K562 (cell line): Measurements from ENCODE around the gene IRF2. TPM values are rescaled to one million over a fixed set of nuclear protein-coding genes. Genes with fewer than 3 reads are reported as not detected.

ENCODE experiments used
- HCFC1 ChIP-seq: IDR thresholded peaks from 2 replicates; pipeline ENCODE4 v1.6.1; 2012; ENCODE audit warnings: low read depth, low read length, improper control_type of control experiment
- LEF1 ChIP-seq: fragments of 450-650 bp; IDR thresholded peaks from 2 replicates; pipeline ENCODE4 v1.6.1; 2016; ENCODE audit warnings: mild to moderate bottlenecking
- MAFG ChIP-seq: fragments of 450-650 bp; conservative IDR thresholded peaks from 2 replicates; pipeline ENCODE4 v1.6.1; 2016; ENCODE audit warnings: missing genetic modification characterization, missing compliant biosample characterization
- MITF ChIP-seq: IDR thresholded peaks from 2 replicates; pipeline ENCODE4 v1.6.1; 2014; ENCODE audit warnings: antibody characterized with exemption
- MXI1 ChIP-seq: IDR thresholded peaks from 2 replicates; pipeline ENCODE4 v1.6.1; 2011; ENCODE audit warnings: low read depth, mild to moderate bottlenecking, improper control_type of control experiment, low read length
- POLR2A ChIP-seq: fragments of 450-650 bp; conservative IDR thresholded peaks from 2 replicates; pipeline ENCODE4 v1.6.1; 2016
- POLR2G ChIP-seq: fragments of 200-400 bp; formaldehyde crosslinking; IDR thresholded peaks from 2 replicates; pipeline ENCODE4 v1.6.1; 2017; ENCODE audit warnings: low read depth, mild to moderate bottlenecking, antibody characterized with exemption, low read length, moderate library complexity
- PYGO2 ChIP-seq: fragments of 450-650 bp; IDR thresholded peaks from 2 replicates; pipeline ENCODE4 v1.6.1; 2016; ENCODE audit warnings: mild to moderate bottlenecking, missing genetic modification characterization, moderate library complexity, missing compliant biosample characterization
- RCOR1 ChIP-seq, 2 experiments: IDR thresholded peaks; 2 replicates each; pipeline ENCODE4 v1.6.1; 2012; ENCODE audit warnings: low read depth in 2 of 2, low read length in 2 of 2, borderline replicate concordance in 1 of 2, improper control_type of control experiment in 1 of 2
- RFX5 ChIP-seq: IDR thresholded peaks from 2 replicates; pipeline ENCODE4 v1.6.1; 2011; ENCODE audit warnings: low read depth, mild to moderate bottlenecking, improper control_type of control experiment, low read length
- SMARCE1 ChIP-seq: fragments of 450-650 bp; IDR thresholded peaks from 2 replicates; pipeline ENCODE4 v1.7.1; 2016; ENCODE audit warnings: mild to moderate bottlenecking
- SPI1 ChIP-seq: IDR thresholded peaks from 2 replicates; pipeline ENCODE4 v1.6.1; 2011; ENCODE audit warnings: low read depth, low read length, control low read depth, borderline replicate concordance
- THAP12 ChIP-seq: fragments of 250-450 bp; sonication (Bioruptor Pico); IDR thresholded peaks from 2 replicates; pipeline ENCODE4 v1.9.0; 2021; ENCODE audit warnings: mild to moderate bottlenecking, inconsistent platforms
- WHSC1 ChIP-seq: IDR thresholded peaks from one replicate; pipeline ENCODE4 v1.6.1; 2012; ENCODE audit warnings: low read length, control low read depth, inconsistent platforms
- ZBTB33 ChIP-seq: sonication (generic); formaldehyde crosslinking; IDR thresholded peaks from 2 replicates; pipeline ENCODE4 v1.8.1; 2023; ENCODE audit warnings: mild to moderate bottlenecking, missing genetic modification reagents
- ZEB2 ChIP-seq: fragments of 450-650 bp; IDR thresholded peaks from 2 replicates; pipeline ENCODE4 v1.6.1; 2016
- ZMIZ1 ChIP-seq, 2 experiments: fragments of 150-350 bp in 1 of 2; IDR thresholded peaks; 2 replicates each; pipeline ENCODE4 v1.6.1; 2012 to 2016; ENCODE audit warnings: low read depth in 2 of 2, low read length in 2 of 2, mild to moderate bottlenecking in 1 of 2, moderate library complexity in 1 of 2
- ZNF3 ChIP-seq: fragments of 250-450 bp; sonication (Bioruptor Pico); IDR thresholded peaks from 2 replicates; pipeline ENCODE4 v1.5.0; 2021; ENCODE audit warnings: mild to moderate bottlenecking, moderate library complexity
- ZNF644 ChIP-seq: fragments of 200-800 bp; sonication (Bioruptor generic); IDR thresholded peaks from 2 replicates; pipeline ENCODE4 v1.6.1; 2016; ENCODE audit warnings: low read depth, missing genetic modification characterization, missing compliant biosample characterization
- polyA plus RNA-seq, 8 experiments: library from polyadenylated mRNA; depleted of rRNA in 4 of 8; stranded (reverse) in 5 of 8; unstranded in 3 of 8; fragments of >200 nt; fragmentation: Nextera tagmentation in 2 of 8; fragmentation: Illumina TruSeq in 1 of 8; extraction: Ambion mirVana in 2 of 8; extraction: Trizol in 1 of 8; gene quantifications; 2 replicates each; pipeline versions ENCODE4 v1.2.1 to v1.2.3, GENCODE V29; 2011 to 2014; ENCODE audit warnings: inconsistent platforms in 1 of 8, missing spikeins in 1 of 8
- total RNA-seq, 7 experiments: library from RNA; depleted of rRNA in 6 of 7; stranded (reverse); fragments of >200 nt in 6 of 7; fragmentation: Illumina TruSeq in 2 of 7; extraction: Trizol in 2 of 7; gene quantifications; 2 replicates each; pipeline versions ENCODE4 v1.2.1 to v1.2.3, GENCODE V29; 2011 to 2021; ENCODE audit warnings: low replicate concordance in 1 of 7

IRF2 gene
- total and polyA plus RNA-seq, 9 of the 15 experiments (the other 6 are each of a cell fraction or from before 2014, with no cell fraction given), result 7.1 to 17.1 (median 11.3) TPM

- TF ChIP-seq THAP12 (CRISPR knock-in tag) (peak; percentile 63; the same call in 1 of the 2 replicates), ZNF3 (CRISPR knock-in tag) (no peak), ZEB2 (no peak), RCOR1 (IDR thresholded peaks at IDR 0.05; ENCODE audit: borderline replicate concordance in 1 of 2, low read depth in 2 of 2, low read length in 2 of 2) (peak in 1 of 2 experiments; percentile 76; a peak in 2 of 4 replicates), LEF1 (0 out of 2 replicates have a peak, but pooled peaks have one; percentile 51), ZMIZ1 (IDR thresholded peaks at IDR 0.05; ENCODE audit: low read depth in 2 of 2, low read length in 2 of 2) (no peak), POLR2G (peak; percentile 98), MXI1 (peak; percentile 43; the same call in 1 of the 2 replicates), RFX5 (0 out of 2 replicates have a peak, but pooled peaks have one; percentile 29), SPI1 (peak; percentile 81), SMARCE1 (no peak; the same call in 1 of the 2 replicates), PYGO2 (0 out of 2 replicates have a peak, but pooled peaks have one; percentile 26), WHSC1 (no peak), POLR2A (peak; percentile 91), MAFG (tag) (no peak), ZNF644 (tag) (0 out of 2 replicates have a peak, but pooled peaks have one; percentile 1), HCFC1 (peak; percentile 29; the same call in 1 of the 2 replicates), MITF (0 out of 2 replicates have a peak, but pooled peaks have one; percentile 29), ZBTB33 (no peak)
These were observed at the start of gene IRF2 (continued) for GRCh38 chr4:184474263-184475095.
